ENCODE data around the gene CSK. TPM values are rescaled to one million over a fixed set of nuclear protein-coding genes. Genes with fewer than 3 reads are reported as not detected.

CSK gene
- polyA plus RNA-seq, 1 of the 3 experiments (the other 2 are of a cell fraction), result 53.1 TPM

- Histone ChIP-seq H3K9me3 (no peaks in the 10 kb centered on the region), H4K20me1 (ENCODE audit: insufficient read depth) (no peaks in the 10 kb centered on the region), H2AFZ (ENCODE audit: low read depth) (no peak overlapping the region), H3K79me2 (ENCODE audit: insufficient read depth) (no peaks in the 10 kb centered on the region), H3F3A (replicated peaks; ENCODE audit: insufficient read depth) (no peaks in the 10 kb centered on the region), H3K27me3 (ENCODE audit: insufficient read depth) (no peaks in the 10 kb centered on the region), H3K9me2 (no peaks in the 10 kb centered on the region), H3K9ac (no peak overlapping the region), H3K4me1 (ENCODE audit: control insufficient read depth in 1 of 2, insufficient read depth in 2 of 2, low read depth in 1 of 2, low read length in 1 of 2) (peaks cover 0 to 29% of the 10 kb centered on the region in 2 experiments; a peak in 1 of 4 replicates), H3K36me3 (replicated peaks in 1 of 2; ENCODE audit: control insufficient read depth in 1 of 2, insufficient read depth in 2 of 2, low read length in 1 of 2) (no peaks in the 10 kb centered on the region), H3K27ac (ENCODE audit: low read depth in 2 of 2, low read length in 1 of 2) (no peak overlapping the region), H3K4me3 (ENCODE audit: low read depth in 2 of 2, low read length in 1 of 2) (no peak overlapping the region), H3K4me2 (no peak overlapping the region)
- ChIA-PET POLR2A (no interaction called here), CTCF (interaction anchor here (1.2 to 5.6 kb wide), 7 partner anchors 10 to 182 kb away, joined by 3 to 31 read pairs (median 5); partner anchors contain the start of genes CPLX3 and CSK)
- no peak for DNase-seq
- WGBS (ENCODE audit: low lambda C conversion rate), result 93% methylated on average over 14 of the region's 15 CpGs
- TF ChIP-seq FOXM1 (IDR thresholded peaks at IDR 0.05; ENCODE audit: low read depth) (no peak), RXRA (IDR thresholded peaks at IDR 0.05; ENCODE audit: borderline replicate concordance, low read depth) (no peak), MXI1 (IDR thresholded peaks at IDR 0.05; ENCODE audit: low read depth, low read length) (no peak), MEF2A (IDR thresholded peaks at IDR 0.05; ENCODE audit: borderline replicate concordance, low read depth) (no peak), GABPA (IDR thresholded peaks at IDR 0.05; ENCODE audit: low read depth) (no peak), JUND (IDR thresholded peaks at IDR 0.05) (no peak), NFIC (IDR thresholded peaks at IDR 0.05; ENCODE audit: borderline replicate concordance) (no peak), NRF1 (IDR thresholded peaks at IDR 0.05; ENCODE audit: low read depth, low read length) (no peak), PBX3 (IDR thresholded peaks at IDR 0.05) (no peak), ELF1 (IDR thresholded peaks at IDR 0.05) (no peak)
- TF ChIP-seq, protein P1, sequence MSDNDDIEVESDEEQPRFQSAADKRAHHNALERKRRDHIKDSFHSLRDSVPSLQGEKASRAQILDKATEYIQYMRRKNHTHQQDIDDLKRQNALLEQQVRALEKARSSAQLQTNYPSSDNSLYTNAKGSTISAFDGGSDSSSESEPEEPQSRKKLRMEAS (IDR thresholded peaks at IDR 0.05; ENCODE audit: low read depth), result no peak
Observed at GRCh38 chr15:74815961-74816360, 34.1 kb downstream of the CSK start.

- CTCF ChIA-PET, result interaction anchor here (1.2 to 5.6 kb wide), 12 partner anchors 8 to 183 kb away, joined by 3 to 31 read pairs (median 6); partner anchors contain the start of gene CPLX3
- H3F3A ChIP-seq (replicated peaks; ENCODE audit: insufficient read depth), result no peaks in the 10 kb centered on the region
- H3K9me3 ChIP-seq, result no peaks in the 10 kb centered on the region
- DNase-seq, result peak; percentile 59
- peaks cover 0 to 37% of the 10 kb centered on the region in 2 experiments; a peak in 1 of 4 replicates for H3K4me1 ChIP-seq (ENCODE audit: control insufficient read depth in 1 of 2, insufficient read depth in 2 of 2, low read depth in 1 of 2, low read length in 1 of 2)
- H3K79me2 ChIP-seq (ENCODE audit: insufficient read depth), result no peaks in the 10 kb centered on the region
- H4K20me1 ChIP-seq (ENCODE audit: insufficient read depth), result no peaks in the 10 kb centered on the region
- H3K36me3 ChIP-seq (replicated peaks in 1 of 2; ENCODE audit: control insufficient read depth in 1 of 2, insufficient read depth in 2 of 2, low read length in 1 of 2), result no peaks in the 10 kb centered on the region
- POLR2A ChIA-PET, result interaction anchor here (0.8 kb wide), 1 partner anchor 20 kb away, joined by 3 read pairs; no protein-coding TSS in a partner anchor
- H3K27me3 ChIP-seq (ENCODE audit: insufficient read depth), result no peaks in the 10 kb centered on the region
- H3K4me3 ChIP-seq (ENCODE audit: low read depth in 2 of 2, low read length in 1 of 2), result no peak overlapping the region
- WGBS (ENCODE audit: low lambda C conversion rate), result 60% methylated on average over 16 of the region's 19 CpGs
- H3K27ac ChIP-seq (ENCODE audit: low read depth in 2 of 2, low read length in 1 of 2), result peak overlapping the region in 1 of 2 experiments; percentile 13; a peak in 1 of 4 replicates
- H3K4me2 ChIP-seq, result no peak overlapping the region
- H3K9ac ChIP-seq, result no peak overlapping the region
- H2AFZ ChIP-seq (ENCODE audit: low read depth), result no peak overlapping the region
- H3K9me2 ChIP-seq, result no peaks in the 10 kb centered on the region
- no peak for TF ChIP-seq ELF1 (IDR thresholded peaks at IDR 0.05)
- TF ChIP-seq MEF2A (IDR thresholded peaks at IDR 0.05; ENCODE audit: borderline replicate concordance, low read depth), result no peak
- TF ChIP-seq RFX5 (IDR thresholded peaks at IDR 0.05; ENCODE audit: low read length), result no peak
- no peak for TF ChIP-seq POLR2AphosphoS5 (IDR thresholded peaks at IDR 0.05; ENCODE audit: low read depth, low read length)
- no peak for TF ChIP-seq EZH2phosphoT487 (IDR thresholded peaks at IDR 0.05; ENCODE audit: borderline replicate concordance, low read depth)
- no peak for TF ChIP-seq CHD2 (IDR thresholded peaks at IDR 0.05; ENCODE audit: low read length, partially characterized antibody)
- TF ChIP-seq NFIC (IDR thresholded peaks at IDR 0.05; ENCODE audit: borderline replicate concordance), result no peak
- no peak for TF ChIP-seq USF1 (IDR thresholded peaks at IDR 0.05; ENCODE audit: borderline replicate concordance, low read depth)
- TF ChIP-seq PBX3 (IDR thresholded peaks at IDR 0.05), result no peak
- no peak for TF ChIP-seq SIN3A (IDR thresholded peaks at IDR 0.05; ENCODE audit: borderline replicate concordance, low read depth, low read length)
- TF ChIP-seq, protein P2, sequence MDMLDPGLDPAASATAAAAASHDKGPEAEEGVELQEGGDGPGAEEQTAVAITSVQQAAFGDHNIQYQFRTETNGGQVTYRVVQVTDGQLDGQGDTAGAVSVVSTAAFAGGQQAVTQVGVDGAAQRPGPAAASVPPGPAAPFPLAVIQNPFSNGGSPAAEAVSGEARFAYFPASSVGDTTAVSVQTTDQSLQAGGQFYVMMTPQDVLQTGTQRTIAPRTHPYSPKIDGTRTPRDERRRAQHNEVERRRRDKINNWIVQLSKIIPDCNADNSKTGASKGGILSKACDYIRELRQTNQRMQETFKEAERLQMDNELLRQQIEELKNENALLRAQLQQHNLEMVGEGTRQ (IDR thresholded peaks at IDR 0.05; ENCODE audit: borderline replicate concordance, low read depth, low read length), result no peak
- no peak for TF ChIP-seq RXRA (IDR thresholded peaks at IDR 0.05; ENCODE audit: borderline replicate concordance, low read depth)
- TF ChIP-seq GATA2 (CRISPR knock-in tag; IDR thresholded peaks at IDR 0.05), result no peak
- TF ChIP-seq SMC3 (IDR thresholded peaks at IDR 0.05; ENCODE audit: low read depth, low read length), result no peak
- TF ChIP-seq YY1 (IDR thresholded peaks at IDR 0.05; ENCODE audit: low read depth), result no peak
- TF ChIP-seq RAD21 (IDR thresholded peaks at IDR 0.05; ENCODE audit: low read length), result no peak
- TF ChIP-seq, protein P1 (IDR thresholded peaks at IDR 0.05; ENCODE audit: low read depth), result no peak
Observed at GRCh38 chr15:74816624-74817369, 34.9 kb downstream of the CSK start.
